HFFc6 (cell line): Measurements from ENCODE around the gene APOBEC3C. TPM values are rescaled to one million over a fixed set of nuclear protein-coding genes. Genes with fewer than 3 reads are reported as not detected.
A peak's percentile ranks its signal among the peaks of the same experiment; 100 is the strongest.
"Not testable (repeated sequence)": the region's sequence is repeated elsewhere in the genome, so short reads cannot be mapped to it uniquely, and the experiment has no call there.

Source experiments
- DNase-seq: peaks from one replicate; pipeline ENCODE4 v3.0.0-alpha.2; 2018
- H3K27ac Mint-ChIP-seq: 2 replicates; pipeline ENCODE4 v1.8.0; 2020; ENCODE audit warnings: mild to moderate bottlenecking, mixed read lengths
- H3K27me3 Mint-ChIP-seq: 2 replicates; pipeline ENCODE4 v1.8.0; 2021; ENCODE audit warnings: mild to moderate bottlenecking, moderate library complexity, mixed read lengths; ENCODE audit not compliant: insufficient read depth
- H3K36me3 Mint-ChIP-seq: 2 replicates; pipeline ENCODE4 v1.8.0; 2021; ENCODE audit warnings: low read depth, mixed read lengths
- H3K4me1 Mint-ChIP-seq: 2 replicates; pipeline ENCODE4 v1.8.0; 2020; ENCODE audit warnings: low read depth, mixed read lengths
- H3K4me3 Mint-ChIP-seq: 2 replicates; pipeline ENCODE4 v1.8.0; 2020; ENCODE audit warnings: mild to moderate bottlenecking, moderate library complexity, mixed read lengths
- H3K9me3 Mint-ChIP-seq: 2 replicates; pipeline ENCODE4 v1.8.0; 2020; ENCODE audit warnings: mild to moderate bottlenecking, mixed read lengths
- total RNA-seq, 6 experiments: library from RNA; stranded (reverse); fragmentation: NEBNext Ultra II Directional; extraction: Animal tissue kit (Norgen Biotek cat#: 25700); gene quantifications; 2 replicates in 1 of 6; 3 replicates in 5 of 6; pipeline ENCODE4 v1.2.3, GENCODE V29; 2021
- TF ChIP-seq, protein P1 (sequence below): fragments of 200-600 bp; sonication (generic); IDR thresholded peaks from 2 replicates; pipeline ENCODE4 v1.5.0; 2021; ENCODE audit warnings: antibody characterized with exemption, mild to moderate bottlenecking

APOBEC3C gene
- total RNA-seq, 6 experiments from 2014 or later = 43.9 to 93.9 (median 83.5) TPM

DNA sequence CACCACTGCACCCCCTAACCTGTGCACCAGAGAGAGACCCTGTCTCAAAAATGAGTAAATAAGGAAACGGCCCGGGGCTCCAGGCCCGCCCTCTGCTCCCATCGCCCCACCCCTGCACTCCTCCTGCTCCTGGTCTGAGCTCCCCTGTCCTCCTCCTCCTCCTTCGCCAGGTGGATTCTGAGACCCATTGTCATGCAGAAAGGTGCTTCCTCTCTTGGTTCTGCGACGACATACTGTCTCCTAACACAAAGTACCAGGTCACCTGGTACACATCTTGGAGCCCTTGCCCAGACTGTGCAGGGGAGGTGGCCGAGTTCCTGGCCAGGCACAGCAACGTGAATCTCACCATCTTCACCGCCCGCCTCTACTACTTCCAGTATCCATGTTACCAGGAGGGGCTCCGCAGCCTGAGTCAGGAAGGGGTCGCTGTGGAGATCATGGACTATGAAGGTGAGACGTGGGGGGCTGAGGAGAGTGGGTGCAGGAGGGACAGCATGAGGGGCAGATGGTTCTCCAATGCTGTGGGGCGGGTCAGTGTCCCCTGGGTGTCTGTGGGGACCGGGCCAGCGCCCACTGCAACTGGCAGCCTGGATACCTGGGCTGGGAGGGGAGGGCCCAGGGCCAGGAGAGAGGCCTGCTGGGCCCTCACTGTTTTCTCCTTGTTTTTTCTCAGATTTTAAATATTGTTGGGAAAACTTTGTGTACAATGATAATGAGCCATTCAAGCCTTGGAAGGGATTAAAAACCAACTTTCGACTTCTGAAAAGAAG lies 3.7 kb downstream of the APOBEC3C start:
- H3K4me3 Mint-ChIP-seq = no peak overlapping the region
- H3K27me3 Mint-ChIP-seq = peaks cover 2% of the 10 kb centered on the region; the same call in 1 of the 2 replicates
- H3K27ac Mint-ChIP-seq = no peak overlapping the region
- peaks cover 8% of the 10 kb centered on the region; the same call in 1 of the 2 replicates for H3K36me3 Mint-ChIP-seq
- no peaks in the 10 kb centered on the region for H3K9me3 Mint-ChIP-seq
- no peak for DNase-seq
- peaks cover 34% of the 10 kb centered on the region for H3K4me1 Mint-ChIP-seq
- TF ChIP-seq, protein P1, sequence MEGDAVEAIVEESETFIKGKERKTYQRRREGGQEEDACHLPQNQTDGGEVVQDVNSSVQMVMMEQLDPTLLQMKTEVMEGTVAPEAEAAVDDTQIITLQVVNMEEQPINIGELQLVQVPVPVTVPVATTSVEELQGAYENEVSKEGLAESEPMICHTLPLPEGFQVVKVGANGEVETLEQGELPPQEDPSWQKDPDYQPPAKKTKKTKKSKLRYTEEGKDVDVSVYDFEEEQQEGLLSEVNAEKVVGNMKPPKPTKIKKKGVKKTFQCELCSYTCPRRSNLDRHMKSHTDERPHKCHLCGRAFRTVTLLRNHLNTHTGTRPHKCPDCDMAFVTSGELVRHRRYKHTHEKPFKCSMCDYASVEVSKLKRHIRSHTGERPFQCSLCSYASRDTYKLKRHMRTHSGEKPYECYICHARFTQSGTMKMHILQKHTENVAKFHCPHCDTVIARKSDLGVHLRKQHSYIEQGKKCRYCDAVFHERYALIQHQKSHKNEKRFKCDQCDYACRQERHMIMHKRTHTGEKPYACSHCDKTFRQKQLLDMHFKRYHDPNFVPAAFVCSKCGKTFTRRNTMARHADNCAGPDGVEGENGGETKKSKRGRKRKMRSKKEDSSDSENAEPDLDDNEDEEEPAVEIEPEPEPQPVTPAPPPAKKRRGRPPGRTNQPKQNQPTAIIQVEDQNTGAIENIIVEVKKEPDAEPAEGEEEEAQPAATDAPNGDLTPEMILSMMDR = no peak

DNA sequence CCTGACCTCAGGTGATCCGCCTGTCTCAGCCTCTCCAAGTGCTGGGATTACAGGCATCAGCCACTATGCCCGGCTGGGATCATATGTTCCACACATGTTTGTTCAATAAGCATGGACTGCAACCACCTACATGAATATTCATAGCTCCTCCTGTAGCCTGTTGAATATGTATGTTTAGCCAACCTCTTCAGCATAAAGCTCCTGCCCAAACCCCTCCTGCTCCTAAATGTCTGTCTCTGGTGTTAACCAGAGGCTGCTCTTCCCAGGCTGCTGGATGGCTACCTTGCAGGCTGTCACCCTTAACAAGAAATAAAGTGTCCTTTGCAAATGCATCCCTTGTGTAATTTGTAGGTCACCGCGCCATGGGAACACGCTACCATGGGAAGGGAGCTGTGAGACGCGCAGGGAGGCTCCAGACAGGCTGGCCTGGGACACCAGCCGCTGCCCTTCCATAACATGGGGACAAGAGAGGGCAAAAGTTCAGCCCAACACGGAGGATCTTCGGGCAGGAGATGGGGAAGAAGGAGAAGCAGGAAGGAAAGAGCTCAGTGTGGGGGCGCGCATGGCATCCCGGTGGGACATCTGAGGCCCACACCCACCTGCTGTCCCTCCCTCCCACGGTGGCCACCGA lies 6.1 kb downstream of the APOBEC3C start:
- peaks cover 21% of the 10 kb centered on the region for H3K4me1 Mint-ChIP-seq
- H3K9me3 Mint-ChIP-seq, DNase-seq, H3K27me3 Mint-ChIP-seq, H3K36me3 Mint-ChIP-seq: not testable (repeated sequence)
- H3K4me3 Mint-ChIP-seq = peak overlapping the region; percentile 83
- peak overlapping the region; percentile 79 for H3K27ac Mint-ChIP-seq

DNA sequence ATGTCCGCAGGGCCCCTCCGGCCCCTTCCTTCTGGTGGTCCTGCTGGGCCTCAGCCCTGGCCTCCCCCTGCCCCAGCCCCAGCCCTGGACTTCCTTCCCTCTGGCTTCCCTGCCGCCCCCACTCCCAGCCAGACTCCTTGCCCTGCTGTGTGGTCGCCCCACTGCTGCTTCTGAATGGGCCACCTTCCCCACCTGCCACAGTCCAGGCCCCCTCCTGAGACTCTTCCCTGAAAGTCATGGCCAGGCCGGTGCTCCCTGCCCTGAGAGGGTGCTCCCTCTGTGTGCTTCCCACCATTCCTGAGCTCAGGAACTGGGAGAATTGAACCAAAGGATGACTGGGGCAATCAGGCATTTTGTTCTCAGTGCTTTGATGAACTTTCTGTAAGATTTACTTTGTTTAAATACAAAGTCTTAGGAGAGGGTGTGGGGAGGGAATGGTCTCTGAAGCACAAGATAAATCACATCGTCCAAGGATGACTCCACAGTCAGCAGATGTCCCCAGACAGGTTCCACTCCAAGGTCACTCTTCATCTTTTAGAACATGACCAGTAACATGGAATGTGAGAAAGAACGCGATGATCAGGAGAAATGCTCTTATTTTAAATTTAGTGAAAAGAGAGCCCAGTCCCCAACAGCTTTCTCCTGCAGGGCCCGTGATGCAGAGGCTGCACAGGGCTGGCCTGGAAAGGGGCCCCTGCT lies 7.6 kb downstream of the APOBEC3C start:
- Mint-ChIP-seq H3K9me3 (no peaks in the 10 kb centered on the region), H3K36me3 (peaks cover 8% of the 10 kb centered on the region; the same call in 1 of the 2 replicates), H3K27me3 (peaks cover 6% of the 10 kb centered on the region), H3K4me1 (peaks cover 18% of the 10 kb centered on the region), H3K27ac (peak overlapping the region; percentile 87), H3K4me3 (peak overlapping the region; percentile 83)
- no peak for DNase-seq
- TF ChIP-seq, protein P1 = no peak

DNA sequence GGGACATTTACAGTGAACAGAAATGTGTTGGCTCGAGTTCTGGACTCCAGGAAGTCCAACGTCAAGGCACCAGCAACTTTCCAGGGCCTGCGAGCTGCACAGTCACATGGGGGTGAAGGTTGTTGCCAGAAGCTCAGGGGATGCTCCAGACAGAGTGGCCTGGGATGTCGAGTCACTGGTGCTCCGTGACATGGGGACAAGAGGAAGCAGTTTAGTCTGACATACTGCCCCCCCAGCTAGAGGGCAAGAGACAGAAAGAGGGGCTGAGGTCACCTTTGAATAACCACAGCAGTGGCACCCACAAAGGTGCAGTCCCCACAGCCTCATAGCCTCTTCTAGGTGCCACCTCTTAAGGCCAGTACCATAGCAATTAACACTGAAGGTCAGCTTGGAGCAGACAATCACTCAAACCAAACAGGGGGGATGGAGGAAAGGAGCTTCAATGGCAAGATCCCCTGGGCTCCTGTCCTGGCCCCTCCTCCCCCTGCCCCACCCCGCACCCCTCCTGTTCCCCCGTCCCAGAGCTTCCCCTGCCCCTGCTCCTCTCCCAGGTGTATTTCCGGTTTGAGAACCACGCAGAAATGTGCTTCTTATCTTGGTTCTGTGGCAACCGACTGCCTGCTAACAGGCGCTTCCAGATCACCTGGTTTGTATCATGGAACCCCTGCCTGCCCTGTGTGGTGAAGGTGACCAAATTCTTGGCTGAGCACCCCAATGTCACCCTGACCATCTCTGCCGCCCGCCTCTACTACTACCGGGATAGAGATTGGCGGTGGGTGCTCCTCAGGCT lies 10.7 kb downstream of the APOBEC3C start:
- TF ChIP-seq, protein P1 = no peak
- DNase-seq = no peak
- peaks cover 18% of the 10 kb centered on the region for H3K4me1 Mint-ChIP-seq
- H3K27ac Mint-ChIP-seq = no peak overlapping the region
- H3K36me3 Mint-ChIP-seq = no peaks in the 10 kb centered on the region
- H3K4me3 Mint-ChIP-seq = no peak overlapping the region
- no peaks in the 10 kb centered on the region for H3K9me3 Mint-ChIP-seq
- peaks cover 10% of the 10 kb centered on the region for H3K27me3 Mint-ChIP-seq

DNA sequence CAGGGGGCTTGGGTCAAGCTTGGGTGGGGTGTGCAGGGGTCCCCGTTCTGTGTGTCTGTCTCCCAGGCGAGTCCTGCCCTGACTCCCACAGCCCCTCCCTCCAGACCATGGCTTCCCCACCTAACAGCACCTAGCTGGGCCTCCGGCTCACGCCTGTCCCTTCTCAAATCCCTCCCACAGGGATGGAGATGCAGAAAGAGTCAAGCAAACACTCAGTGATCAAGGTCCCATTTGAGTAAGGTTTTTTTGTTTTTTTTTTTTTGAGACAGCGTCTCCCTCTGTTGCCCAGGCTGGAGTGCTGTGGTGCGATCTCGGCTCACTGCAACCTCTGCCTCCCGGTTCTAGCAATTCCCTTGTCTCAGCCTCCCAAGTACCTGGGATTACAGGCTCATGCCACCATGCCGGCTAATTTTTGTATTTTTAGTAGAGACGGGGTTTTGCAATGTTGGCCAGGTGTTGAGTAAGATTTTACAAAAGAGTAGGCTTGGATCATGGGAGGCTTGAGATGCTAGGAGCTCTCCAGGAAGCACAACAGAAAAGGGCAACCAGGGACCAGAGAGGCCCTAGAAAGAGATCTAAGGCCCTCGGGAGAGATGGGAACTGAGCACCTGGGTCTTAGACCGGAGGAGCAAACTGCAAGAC lies 12.6 kb downstream of the APOBEC3C start:
- DNase-seq = no peak
- H3K27me3 Mint-ChIP-seq = peaks cover 10% of the 10 kb centered on the region
- no peak overlapping the region for H3K27ac Mint-ChIP-seq
- no peaks in the 10 kb centered on the region for H3K9me3 Mint-ChIP-seq
- no peak overlapping the region for H3K4me3 Mint-ChIP-seq
- H3K36me3 Mint-ChIP-seq = no peaks in the 10 kb centered on the region
- TF ChIP-seq, protein P1 = no peak
- peaks cover 5% of the 10 kb centered on the region for H3K4me1 Mint-ChIP-seq
